ENCODE data around the gene GLUL.
A peak's percentile ranks its signal among the peaks of the same experiment; 100 is the strongest.

The GLUL gene

DNA sequence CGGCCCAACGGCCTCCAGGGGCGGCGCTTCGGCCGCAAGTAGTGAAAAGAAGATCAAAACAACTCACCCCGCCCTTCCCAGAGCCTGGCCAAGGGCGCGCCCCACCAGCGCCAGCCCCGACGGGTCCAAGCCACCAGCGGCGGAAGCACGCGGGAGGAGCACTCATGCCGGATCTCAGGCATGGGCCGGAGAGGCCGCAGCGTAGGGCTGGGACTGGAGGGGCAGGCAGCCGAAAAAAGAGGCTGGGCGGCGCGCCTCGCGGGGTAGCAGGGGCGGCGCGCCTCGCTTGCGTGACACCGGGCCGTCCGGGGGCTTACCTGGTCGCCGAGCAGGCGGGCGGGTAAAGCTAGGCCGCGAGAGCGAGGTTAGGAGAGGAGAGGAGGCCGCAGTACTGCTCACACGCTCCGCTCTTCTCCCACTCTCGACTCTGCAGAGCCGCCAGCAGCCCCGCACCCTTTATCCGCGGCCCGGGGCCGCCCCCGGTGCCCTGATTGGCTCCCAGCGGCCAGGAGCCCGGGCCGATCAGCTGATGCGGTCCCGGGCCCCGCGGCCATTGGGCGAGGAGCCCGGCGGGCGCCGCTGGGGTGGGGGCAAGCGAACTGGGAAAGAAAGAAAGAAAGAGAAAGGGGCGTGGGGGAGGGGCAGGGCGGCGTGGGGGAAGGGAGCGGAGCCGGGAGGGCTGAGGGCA is at the start of gene GLUL:
Gene GLUL (minus strand): TSS at position 429 of the 688 bp plus-strand sequence. CDS start 3,053 bp downstream, outside the sequence.
- DNase-seq = peak; percentile 83

DNA sequence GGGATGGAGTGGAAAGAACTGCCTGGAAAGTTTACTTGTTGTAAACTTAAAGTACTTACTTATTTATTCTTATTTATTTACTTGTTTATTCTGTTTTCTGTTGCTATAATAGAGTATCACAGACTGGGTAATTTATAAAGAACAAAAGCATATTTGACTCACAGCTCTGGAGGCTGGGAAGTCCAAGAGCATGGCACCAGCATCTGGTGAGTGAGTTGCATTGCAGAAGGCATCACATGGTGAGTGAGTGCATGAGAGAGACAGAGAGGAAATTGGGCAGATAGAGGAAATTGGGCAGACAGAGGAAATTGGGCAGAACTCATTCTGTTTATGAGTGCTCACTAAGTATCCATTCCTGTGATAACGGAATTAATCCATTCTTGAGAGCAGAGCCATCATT is 46.7 kb upstream of the GLUL start:
- DNase-seq = no peak

DNA sequence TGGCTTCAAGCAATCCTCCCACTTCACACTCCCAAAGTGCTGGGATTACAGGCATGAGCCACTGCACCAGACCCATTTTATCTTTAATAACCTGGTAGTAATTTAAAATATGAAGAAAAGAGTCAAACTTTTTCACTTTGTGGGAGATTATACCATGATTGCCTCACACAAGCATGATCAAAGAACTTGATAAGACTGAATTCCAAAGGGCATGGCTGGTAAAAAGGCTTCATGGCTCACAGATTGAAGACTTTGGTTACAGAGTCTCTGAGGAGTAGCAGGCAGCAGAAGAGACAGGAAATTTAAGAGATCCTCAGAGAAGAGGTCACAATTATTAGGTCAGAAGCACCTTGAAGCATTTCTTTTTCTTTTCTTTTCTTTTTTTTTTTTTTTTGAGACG is 42.0 kb upstream of the GLUL start:
- DNase-seq = no peak

DNA sequence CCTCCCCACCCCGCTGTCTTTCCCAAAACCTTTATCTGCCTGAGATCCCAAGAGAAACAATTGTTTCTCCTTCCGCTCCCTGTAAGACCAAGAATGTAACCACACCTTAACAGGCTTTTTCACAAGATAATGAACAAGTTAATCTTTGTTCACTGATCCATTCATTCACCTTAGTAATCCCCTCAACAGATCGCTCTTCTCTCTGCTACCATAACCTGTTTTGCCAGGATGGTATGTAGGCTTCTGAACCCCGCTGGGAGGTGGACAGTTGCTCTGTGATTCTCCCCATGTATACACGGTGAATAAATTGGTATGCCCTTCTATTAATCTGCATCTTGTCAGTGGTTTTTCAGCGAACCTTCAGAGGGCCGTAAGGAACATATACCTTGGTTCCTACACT is 39.7 kb upstream of the GLUL start:
- DNase-seq = no peak

DNA sequence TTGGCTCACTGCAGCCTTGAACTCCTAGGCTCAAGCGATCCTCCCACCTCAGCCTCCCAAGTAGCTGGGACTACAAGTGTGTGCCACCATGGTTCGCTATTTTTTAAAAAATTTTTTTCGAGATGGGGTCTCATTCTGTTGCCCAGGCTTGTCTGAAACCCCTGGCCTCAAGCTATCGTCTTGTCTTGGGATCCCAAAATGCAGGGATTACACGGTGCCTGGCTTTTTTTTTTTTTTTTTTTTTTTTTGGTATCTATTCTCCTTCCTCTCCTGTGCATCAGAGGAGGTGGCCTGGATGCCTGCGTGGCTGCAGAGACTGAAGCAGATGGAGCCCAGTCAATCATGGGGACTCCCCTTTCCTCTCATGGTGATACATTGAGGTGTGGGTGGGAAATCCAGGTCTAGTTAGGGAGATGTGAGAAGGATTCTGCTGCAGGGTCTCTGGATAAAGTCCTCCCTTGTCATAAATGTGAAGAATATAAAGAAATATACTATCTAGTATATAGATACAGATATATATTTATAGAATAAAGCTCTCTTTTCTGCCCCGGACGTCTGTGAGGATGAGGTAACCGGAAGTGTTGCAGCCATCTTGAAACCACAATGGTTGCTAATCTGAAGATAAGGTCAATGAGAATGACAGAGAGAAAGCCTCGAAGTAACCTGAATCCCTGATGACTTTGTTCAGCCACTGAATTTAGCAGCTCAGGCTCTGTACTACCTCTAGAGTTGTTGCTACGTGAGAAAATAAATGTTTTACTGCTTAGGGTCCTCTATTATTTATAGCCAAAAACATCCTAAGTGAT is 38.9 kb upstream of the GLUL start:
- DNase-seq = no peak

DNA sequence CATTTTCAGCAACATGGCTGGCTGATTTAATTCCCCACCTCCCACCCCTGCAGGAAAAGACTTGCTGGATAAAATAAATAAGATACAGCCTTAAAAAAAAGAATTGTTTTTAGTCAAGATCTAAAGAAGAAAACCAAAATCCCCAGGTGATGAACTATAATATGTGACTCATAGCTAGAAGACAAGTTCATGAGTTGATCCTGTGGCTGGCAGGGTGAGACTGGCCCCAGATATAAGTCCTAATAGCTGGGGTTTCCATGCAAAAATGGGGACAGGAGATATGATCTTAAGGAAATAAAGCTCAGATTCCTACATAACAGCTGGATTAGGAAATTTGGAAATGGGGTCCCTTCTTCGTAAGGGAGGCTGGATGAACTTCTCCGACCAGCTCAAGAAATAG is 36.5 kb upstream of the GLUL start:
- DNase-seq = no peak

DNA sequence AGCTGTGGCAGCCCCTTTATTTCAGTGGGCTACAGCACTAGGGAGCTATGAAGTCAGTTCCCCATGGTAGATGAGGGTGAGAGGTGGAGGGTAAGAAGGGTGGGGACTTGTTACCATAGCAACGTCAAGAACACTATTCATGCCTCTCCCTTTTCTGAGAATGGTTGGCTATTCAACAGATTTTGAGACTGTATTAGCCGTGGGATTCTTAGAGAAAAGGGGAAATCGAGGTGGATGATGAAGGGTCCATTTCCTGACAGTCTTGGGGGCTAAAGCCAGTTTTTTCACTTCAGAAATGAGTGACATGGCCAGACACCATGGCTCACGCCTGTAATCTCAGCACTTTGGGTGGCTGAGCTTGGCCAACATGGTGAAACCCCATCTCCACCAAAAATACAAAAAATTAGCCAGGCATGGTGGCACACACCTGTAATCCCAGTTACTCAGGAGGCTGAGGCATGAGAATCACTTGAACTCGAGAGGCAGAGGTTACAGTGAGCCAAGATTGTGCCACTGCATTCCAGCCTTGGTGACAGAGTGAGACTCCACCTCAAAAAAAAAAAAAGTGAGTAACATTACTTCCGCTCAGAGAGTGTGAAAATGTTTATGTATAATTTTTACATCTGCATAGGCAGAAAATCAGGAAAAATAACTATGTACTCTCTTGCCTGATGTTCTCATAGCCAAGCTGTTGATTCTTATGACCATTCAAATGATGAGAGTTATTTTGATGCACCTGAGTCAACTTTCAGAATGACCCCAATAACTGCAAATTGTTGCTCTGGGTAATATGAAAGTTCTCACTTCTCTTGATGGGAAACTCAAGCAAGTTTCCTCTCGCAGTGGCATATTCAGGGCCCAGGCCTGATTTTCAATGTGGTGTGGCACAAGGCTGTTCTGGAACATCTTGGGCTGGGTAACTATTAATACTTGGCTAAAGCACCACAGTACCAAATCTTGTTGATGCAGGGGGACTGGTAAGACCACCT is 35.1 kb upstream of the GLUL start:
- no peak for DNase-seq

DNA sequence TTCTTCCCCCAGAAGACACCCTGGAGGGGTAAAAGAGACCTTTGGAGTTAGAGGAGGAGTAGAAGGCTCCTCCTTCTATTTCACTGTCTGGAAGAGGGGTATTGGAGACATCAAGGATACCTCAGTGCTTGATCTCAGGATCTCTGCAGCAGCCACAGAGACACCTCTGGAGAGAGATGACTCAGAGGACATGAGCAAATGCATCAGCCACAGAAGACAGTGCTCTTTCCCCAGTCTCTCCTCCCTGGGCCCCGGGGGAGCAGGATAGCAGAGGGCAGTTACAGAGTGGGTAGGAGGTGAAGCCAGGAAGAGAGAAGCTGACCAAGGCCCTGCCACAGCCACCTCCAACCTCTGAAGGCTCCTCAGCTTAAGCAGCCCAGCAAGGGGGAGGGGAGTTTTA is 24.2 kb upstream of the GLUL start:
- DNase-seq = no peak

DNA sequence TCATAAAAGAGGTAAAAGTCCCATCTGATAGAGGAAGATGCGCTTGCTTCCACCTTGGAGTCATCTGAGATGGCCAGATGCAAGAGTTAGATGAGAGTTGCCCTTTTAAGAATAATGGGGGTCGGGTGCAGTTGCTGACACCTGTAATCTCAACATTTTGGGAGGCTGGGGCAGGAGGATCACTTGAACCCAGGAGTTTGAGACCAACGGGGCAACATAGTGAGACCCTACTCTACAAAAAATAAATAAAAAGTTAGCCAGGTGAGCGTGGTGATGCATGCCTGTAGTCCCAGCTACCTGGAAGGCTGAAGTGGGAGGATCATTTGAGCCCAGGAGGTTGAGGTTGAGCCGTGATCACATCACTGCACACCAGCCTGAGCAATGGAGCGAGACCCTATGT is 22.4 kb upstream of the GLUL start:
- no peak for DNase-seq

DNA sequence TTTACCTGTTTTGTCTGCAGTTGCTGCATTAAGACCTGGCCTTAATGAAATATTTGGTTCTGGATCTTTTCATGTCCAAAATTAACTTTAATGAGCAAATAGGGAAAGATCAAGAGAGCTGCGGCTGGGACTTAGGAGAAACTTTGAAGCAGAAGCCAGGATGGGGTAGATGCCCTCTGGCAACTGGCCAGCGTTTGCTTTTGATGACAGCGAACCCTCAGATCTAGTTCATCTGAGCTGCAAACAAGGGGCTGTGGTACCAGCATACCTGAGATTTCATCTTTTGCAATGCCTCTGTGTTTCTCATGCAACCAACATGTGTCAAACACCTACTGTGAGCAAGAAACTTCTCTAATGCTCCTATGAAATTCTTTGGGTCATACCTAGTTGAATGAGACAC is 21.9 kb upstream of the GLUL start:
- DNase-seq = no peak

DNA sequence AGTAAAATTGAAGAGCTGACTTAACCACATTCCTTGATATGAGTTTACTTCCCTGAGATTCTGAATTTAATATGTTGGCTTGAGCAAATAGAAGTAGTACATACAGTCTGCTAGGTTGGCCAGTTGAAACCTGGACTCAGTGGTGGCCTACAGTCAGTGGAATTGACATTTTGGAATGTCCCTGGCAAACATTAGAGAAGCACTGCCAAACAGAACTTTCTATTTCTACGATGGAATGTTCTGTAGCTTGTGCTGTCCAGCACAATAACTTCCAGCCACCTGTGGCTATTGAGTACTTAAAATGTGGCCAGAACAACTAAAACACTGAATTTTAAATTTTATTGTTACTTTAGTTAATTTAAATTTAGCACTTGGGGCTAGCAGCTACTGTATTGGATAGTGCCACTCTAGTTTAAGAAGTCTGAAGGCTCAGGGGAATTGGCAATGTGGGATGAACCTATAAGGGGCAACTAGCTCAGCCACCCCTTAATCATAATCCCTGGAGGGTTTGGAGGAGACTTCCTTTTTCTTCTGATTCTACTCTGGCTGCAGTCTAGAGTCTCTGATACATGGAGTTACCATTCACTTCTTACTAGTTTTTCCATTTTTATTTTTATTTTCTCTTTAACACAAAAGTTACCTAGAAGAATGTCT is 19.2 kb upstream of the GLUL start:
- DNase-seq = no peak

DNA sequence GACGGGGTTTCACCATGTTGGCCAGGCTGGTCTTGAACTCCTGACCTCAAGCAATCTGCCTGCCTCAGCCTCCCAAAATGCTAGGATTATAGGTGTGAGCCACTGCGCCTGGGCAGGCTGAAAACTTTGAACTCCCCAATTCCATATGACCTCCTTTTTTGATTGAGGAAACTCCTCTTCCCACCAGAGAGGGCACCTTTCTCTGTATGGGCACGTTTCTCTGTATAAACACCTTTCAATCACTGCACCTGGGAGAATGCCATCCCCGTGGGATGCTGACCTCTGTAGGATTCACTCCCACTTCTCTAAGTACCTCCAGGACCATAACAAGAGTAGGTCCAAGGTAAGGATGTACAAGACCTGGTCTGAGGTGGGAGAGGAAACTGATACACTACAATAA is 18.5 kb upstream of the GLUL start:
- DNase-seq = no peak

DNA sequence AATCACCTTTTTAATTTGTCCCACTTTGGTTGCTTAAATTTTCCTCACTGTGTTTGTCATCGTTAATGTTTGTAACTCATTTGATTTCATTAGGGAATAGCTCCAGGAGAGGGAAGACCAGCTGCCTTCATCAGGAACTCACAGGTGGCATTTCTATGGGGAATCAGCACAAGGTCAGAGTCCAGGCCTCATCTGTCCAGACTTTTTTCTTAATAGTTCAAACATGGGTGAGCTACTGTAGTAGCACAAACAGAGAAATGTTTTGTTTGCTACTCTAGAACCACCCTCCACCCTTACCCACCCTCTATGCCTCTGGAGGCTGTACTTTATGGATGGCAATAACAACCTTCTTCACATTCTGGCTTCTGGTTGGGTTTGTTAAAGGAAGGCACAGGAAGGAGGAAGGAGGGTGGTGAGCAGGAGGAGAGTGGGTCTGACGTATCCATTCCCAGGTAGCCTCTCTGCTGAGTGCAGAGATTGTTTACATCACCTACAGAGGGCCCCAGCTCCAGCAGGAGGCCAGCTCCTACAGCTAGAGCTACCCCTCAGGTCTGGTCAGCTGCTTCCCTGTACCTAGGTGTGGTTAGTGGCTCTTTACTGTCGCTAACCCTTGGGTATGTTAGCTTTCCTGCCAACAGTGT is 17.0 kb upstream of the GLUL start:
- DNase-seq = no peak

DNA sequence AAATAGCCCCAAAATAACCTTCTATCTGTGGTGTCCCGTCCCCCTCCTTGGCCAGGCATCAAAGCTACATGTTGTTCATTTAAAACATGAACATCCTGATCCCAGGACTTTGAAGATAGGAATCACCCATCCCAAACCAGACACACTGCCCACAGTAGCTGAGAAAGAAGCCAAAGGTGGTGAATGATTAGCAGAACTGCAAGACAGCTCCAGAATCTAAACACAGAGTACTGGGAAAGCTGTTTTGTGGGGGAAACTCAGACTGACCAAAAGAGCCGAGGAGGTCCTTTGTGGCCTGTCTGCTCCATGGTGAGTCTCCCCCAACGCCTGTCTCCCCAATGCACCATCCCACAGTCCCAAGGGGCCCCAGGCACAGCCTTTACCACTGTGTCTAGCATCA is 16.1 kb upstream of the GLUL start:
- no peak for DNase-seq

DNA sequence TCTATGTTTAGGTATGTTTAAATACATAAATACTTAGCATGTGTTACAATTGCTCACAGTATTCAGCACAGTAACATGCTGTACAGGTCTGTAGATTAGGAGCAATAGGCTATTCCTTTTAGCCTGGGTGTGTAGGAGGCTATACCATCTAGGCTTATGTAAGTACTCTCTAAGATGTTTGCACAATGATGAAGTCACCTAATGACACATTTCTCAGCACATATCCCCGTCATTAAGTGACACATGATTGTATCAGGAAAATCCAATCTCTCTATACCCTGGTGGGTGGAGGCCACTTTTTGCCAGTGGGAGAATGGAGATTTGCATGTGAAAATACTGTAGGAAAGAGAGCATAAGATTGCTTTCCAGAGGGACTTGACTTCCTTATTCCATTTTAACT is 14.4 kb upstream of the GLUL start:
- no peak for DNase-seq

DNA sequence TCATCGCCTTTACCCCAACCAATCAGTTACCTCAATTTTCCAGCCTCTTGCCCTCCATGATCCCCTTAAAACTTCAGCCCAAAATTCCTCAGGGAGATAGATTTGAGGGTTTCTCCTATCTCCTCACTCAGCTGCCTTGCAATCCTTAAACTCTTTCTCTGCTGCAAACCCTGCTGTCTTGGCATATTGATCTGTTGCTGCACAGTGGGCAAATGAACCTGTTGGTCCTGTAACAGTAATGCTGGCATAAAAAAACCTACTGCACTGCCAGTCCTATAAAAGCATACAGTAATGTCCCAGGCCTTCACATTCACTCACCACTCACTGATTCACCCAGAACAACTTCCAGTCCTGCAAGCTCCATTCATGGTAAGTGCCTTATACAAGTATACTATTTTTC is 14.0 kb upstream of the GLUL start:
- no peak for DNase-seq

DNA sequence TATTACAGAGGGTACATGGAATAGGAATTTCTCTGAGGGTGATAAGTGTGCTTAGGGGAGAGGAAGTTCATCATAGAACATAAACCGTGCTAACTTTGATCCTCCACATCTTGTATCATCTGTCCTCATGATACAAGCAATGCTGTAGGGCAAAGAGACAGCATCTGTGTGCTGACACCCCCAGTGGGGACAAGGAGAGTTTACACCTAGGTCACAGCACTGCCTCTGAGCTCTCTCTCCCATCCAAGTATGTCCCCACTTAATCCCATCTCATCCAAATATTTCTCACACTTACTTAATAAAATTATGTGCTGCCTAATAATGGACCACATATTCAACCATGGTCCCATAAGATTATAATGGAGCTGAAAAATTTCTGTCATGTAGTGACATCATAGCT is 13.2 kb upstream of the GLUL start:
- no peak for DNase-seq

DNA sequence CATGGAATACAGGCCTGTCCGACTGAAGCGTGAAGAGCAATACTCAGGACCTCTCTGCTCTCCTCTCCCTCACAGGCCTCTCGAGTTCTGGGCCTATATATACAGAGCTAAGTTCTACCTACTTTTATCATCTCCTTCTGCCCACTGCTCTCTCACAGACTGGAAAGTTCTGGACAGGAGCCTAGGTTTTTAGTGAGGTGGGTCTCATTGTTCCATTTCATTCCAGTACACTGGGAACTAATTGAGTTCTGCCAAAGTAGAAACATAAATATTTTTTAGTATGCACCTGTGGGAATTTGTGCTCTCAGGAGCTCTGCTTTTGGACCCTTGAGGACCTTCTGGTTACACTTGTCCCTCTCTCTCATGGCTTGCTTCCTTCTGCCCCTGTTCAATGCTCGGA is 9.0 kb upstream of the GLUL start, which contains the start of gene TEDDM1:
Gene TEDDM1 (minus strand): TSS at position 101 of the 400 bp plus-strand sequence. CDS start 182 bp downstream, outside the sequence.
- DNase-seq = no peak

DNA sequence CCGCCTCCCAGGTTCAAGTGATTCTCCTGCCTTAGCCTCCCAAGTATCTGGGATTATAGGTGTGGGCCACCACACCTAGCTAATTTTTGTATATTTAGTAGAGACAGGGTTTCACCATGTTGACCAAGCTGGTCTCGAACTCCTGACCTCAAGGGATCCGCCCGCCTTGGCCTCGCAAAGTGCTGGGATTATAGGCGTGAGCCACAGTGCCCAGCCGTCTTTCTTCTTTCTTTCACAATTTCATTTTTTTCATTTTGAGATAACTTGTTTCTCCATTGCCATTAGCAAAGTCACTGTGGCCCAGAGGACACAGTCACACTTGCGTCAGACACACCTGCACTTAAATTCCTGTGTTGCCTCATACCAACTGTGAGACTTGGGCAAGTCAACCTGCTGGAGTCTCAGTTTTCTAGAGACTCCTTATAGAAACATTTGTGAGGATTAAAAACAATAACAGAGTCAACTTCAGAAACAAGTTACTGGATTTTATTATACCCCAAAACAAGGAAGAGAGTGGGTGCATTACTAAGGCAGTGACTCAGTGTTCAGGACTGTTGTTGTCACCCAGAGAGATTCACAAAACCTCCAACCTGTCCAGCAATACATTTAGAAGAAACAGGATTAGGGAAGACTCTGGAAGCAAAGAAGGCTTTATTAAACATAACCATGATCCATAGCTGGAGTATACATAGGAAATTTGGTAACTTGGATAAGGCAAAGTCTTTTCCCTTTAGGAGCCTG is 6.2 kb upstream of the GLUL start:
- DNase-seq = no peak

DNA sequence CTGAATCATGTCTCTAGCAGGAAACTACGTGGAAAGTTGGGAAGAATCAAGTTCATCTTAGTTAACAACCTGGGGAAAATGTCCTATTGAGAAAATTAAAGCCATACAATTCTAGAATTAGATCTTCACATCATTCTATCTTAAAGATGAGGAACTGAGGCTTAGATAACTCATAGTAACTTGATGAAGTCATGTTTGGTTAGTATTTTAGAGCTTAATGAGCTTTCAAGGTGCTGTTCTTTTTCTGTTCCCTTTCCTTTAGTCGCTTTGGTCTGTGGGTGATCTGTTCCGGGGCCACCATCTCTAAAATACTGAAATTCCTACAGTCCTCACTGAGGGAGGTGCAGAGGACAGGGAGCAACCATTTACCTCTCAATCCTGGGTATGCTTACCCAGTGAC is 4.3 kb upstream of the GLUL start:
- DNase-seq = no peak

DNA sequence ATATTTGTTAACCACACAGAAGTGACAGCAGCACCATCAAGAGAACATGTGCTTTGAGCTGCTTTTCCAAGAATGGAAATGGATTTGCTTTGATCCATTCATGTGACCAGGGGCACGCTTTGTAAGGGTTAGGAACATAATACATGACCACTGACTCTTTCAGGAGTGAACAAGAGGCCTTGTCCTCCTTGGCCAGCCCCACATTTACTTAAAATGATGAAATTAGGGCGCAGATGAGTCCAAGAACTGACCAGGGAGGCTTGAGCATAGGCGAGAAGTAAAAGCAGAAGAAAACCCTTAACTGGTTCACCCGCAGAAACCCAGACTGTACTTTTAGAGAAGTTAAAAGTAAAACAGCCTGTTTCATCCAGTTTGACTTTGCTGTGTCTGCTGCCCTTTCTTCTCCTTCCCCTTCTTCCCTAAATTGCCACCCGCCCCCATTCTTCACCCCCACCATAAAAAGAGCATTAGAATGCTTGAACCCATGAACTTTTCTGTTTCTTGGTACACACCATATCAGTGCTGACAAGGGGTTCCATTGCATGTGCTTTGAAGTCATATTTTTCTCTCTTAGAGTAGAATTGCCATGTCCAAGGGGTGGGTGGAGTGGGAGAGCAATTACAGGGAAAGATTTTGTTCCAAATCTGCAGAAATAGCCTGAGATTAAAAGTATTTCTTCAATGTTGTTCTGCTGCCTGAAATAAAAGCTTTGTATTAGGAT is 2.6 kb upstream of the GLUL start:
- DNase-seq = no peak

Measured in activated CD8-positive, alpha-beta memory T cell treated with anti-CD3 and anti-CD28 coated beads for 24 hours (primary cell).